Measurements from ENCODE around the gene UNKL.

Gene UNKL

GRCh38 chr16:1372292-1372950 is 42.1 kb downstream of the UNKL start:
- DNase-seq, result no peak

- DNase-seq, result no peak
Measured at GRCh38 chr16:1371054-1371978, 43.2 kb downstream of the UNKL start.

- peak; percentile 46 for DNase-seq
Measured at GRCh38 chr16:1367486-1368174, 46.9 kb downstream of the UNKL start.

GRCh38 chr16:1366712-1367299 is 47.7 kb downstream of the UNKL start:
- no peak for DNase-seq

- no peak for DNase-seq
Measured at GRCh38 chr16:1366060-1366711, 48.3 kb downstream of the UNKL start.

- DNase-seq, result no peak
Measured at GRCh38 chr16:1364510-1364909, 50.0 kb downstream of the UNKL start.

- peak; percentile 57 for DNase-seq
Measured at GRCh38 chr16:1363501-1364041, 50.9 kb downstream of the UNKL start.

- DNase-seq, result no peak
Measured at GRCh38 chr16:1362807-1363206, 51.7 kb downstream of the UNKL start.

GRCh38 chr16:1361685-1362360 is 52.7 kb downstream of the UNKL start:
- DNase-seq, result no peak

GRCh38 chr16:1357906-1358566 is 56.5 kb downstream of the UNKL start:
- no peak for DNase-seq

GRCh38 chr16:1356061-1356900 is 58.2 kb downstream of the UNKL start:
- DNase-seq, result no peak

- DNase-seq, result no peak
Measured at GRCh38 chr16:1355591-1355990, 58.9 kb downstream of the UNKL start.

- DNase-seq, result no peak
Measured at GRCh38 chr16:1354815-1355540, 59.5 kb downstream of the UNKL start.

GRCh38 chr16:1351582-1352362 is 62.7 kb downstream of the UNKL start, which contains the start of the genes GNPTG and TSR3:
TSS of gene GNPTG (plus strand) at chr16:1351931. CDS start at chr16:1351966, 35 bp downstream.
TSS of gene TSR3 (minus strand) at chr16:1351878. CDS start at chr16:1351804, 74 bp downstream.
- DNase-seq, result peak; percentile 79

- DNase-seq, result no peak
Measured at GRCh38 chr16:1351215-1351581, 63.3 kb downstream of the UNKL start.

GRCh38 chr16:1350691-1351090 is 63.8 kb downstream of the UNKL start:
- no peak for DNase-seq

- no peak for DNase-seq
Measured at GRCh38 chr16:1349951-1350350, 64.6 kb downstream of the UNKL start.

- no peak for DNase-seq
Measured at GRCh38 chr16:1349351-1349750, 65.2 kb downstream of the UNKL start.

GRCh38 chr16:1348926-1349325 is 65.6 kb downstream of the UNKL start:
- no peak for DNase-seq

Measured in COR-L47 (cell line).